ENCODE measurements around the gene ATP6V1G3.
"Not testable (repeated sequence)": the region's sequence is repeated elsewhere in the genome, so short reads cannot be mapped to it uniquely, and the experiment has no call there.

ATP6V1G3 gene

GRCh38 chr1:198542632-198543031 lies 2.2 kb upstream of the ATP6V1G3 start:
- DNase-seq (ENCODE audit: low read depth): no peak

- DNase-seq (ENCODE audit: low read depth): no peak
Observed at GRCh38 chr1:198541737-198542136, 1.3 kb upstream of the ATP6V1G3 start.

- no peak for DNase-seq (ENCODE audit: low read depth)
Observed at GRCh38 chr1:198538579-198539364, 1.7 kb downstream of the ATP6V1G3 start.

- no peak for DNase-seq (ENCODE audit: low read depth)
Observed at GRCh38 chr1:198535631-198536030, 4.8 kb downstream of the ATP6V1G3 start.

GRCh38 chr1:198534548-198535418 lies 5.7 kb downstream of the ATP6V1G3 start:
- DNase-seq (ENCODE audit: low read depth): no peak

- DNase-seq (ENCODE audit: low read depth): no peak
Observed at GRCh38 chr1:198531891-198532290, 8.6 kb downstream of the ATP6V1G3 start.

- no peak for DNase-seq (ENCODE audit: low read depth)
Observed at GRCh38 chr1:198530953-198531352, 9.5 kb downstream of the ATP6V1G3 start.

GRCh38 chr1:198529414-198529813 lies 11.1 kb downstream of the ATP6V1G3 start:
- DNase-seq (ENCODE audit: low read depth): no peak

- no peak for DNase-seq (ENCODE audit: low read depth)
Observed at GRCh38 chr1:198528364-198528763, 12.1 kb downstream of the ATP6V1G3 start.

GRCh38 chr1:198524556-198524955 lies 15.9 kb downstream of the ATP6V1G3 start:
- DNase-seq (ENCODE audit: low read depth): no peak

GRCh38 chr1:198524127-198524526 lies 16.4 kb downstream of the ATP6V1G3 start:
- not testable (repeated sequence) for DNase-seq (ENCODE audit: low read depth)

GRCh38 chr1:198523182-198523950 lies 17.1 kb downstream of the ATP6V1G3 start:
- no peak for DNase-seq (ENCODE audit: low read depth)

GRCh38 chr1:198520524-198521254 lies 19.8 kb downstream of the ATP6V1G3 start:
- no peak for DNase-seq (ENCODE audit: low read depth)

- no peak for DNase-seq (ENCODE audit: low read depth)
Observed at GRCh38 chr1:198519639-198520501, 20.6 kb downstream of the ATP6V1G3 start.

GRCh38 chr1:198517623-198518199 lies 22.8 kb downstream of the ATP6V1G3 start:
- DNase-seq (ENCODE audit: low read depth): no peak

- DNase-seq (ENCODE audit: low read depth): no peak
Observed at GRCh38 chr1:198500096-198500495, 40.4 kb downstream of the ATP6V1G3 start.

GRCh38 chr1:198499588-198499987 lies 40.9 kb downstream of the ATP6V1G3 start:
- no peak for DNase-seq (ENCODE audit: low read depth)

- no peak for DNase-seq (ENCODE audit: low read depth)
Observed at GRCh38 chr1:198498881-198499280, 41.6 kb downstream of the ATP6V1G3 start.

GRCh38 chr1:198498103-198498385 lies 42.4 kb downstream of the ATP6V1G3 start:
- DNase-seq (ENCODE audit: low read depth): no peak

GRCh38 chr1:198497326-198498102 lies 43.0 kb downstream of the ATP6V1G3 start:
- DNase-seq (ENCODE audit: low read depth): no peak
